Right lobe of liver (tissue), 6 donors: Measurements from ENCODE around the gene CRYBG1. TPM values are rescaled to one million over a fixed set of nuclear protein-coding genes. Genes with fewer than 3 reads are reported as not detected.

Experiments
- ATAC-seq, 4 donors: fragments of 200-7000 bp; cut with Tn5 transposase; one replicate each; pipeline ENCODE4 v1.9.1; 2020; ENCODE audit warnings: mild to moderate bottlenecking in 4 of 4, moderate library complexity in 4 of 4
- DNase-seq, 3 donors: peaks; one replicate each; pipeline ENCODE4 v3.0.0-alpha.2; 2020
- H3K27ac ChIP-seq, 3 donors: fragments of 200-600 bp; one replicate each; pipeline ENCODE4 v1.8.0; 2022
- H3K27me3 ChIP-seq, 2 donors: fragments of 200-600 bp; one replicate each; pipeline ENCODE4 v1.8.0; 2022
- H3K36me3 ChIP-seq, 4 donors: fragments of 200-600 bp; sonication (generic) in 1 of 4; one replicate each; pipeline versions ENCODE4 v1.5.1 to v1.8.0; 2017 to 2022; ENCODE audit warnings: control low read depth in 1 of 4
- H3K4me1 ChIP-seq, 4 donors: fragments of 200-600 bp; sonication (generic) in 1 of 4; one replicate each; pipeline versions ENCODE4 v1.5.1 to v1.8.0; 2017 to 2022; ENCODE audit warnings: control low read depth in 1 of 4
- H3K4me3 ChIP-seq, 3 donors: fragments of 200-600 bp; one replicate each; pipeline ENCODE4 v1.8.0; 2022
- H3K9me3 ChIP-seq, 4 donors: fragments of 200-600 bp; sonication (generic) in 1 of 4; one replicate each; pipeline versions ENCODE4 v1.5.1 to v1.8.0; 2017 to 2022; ENCODE audit warnings: control low read depth in 1 of 4
- POLR2A ChIP-seq: fragments of 450-650 bp; IDR thresholded peaks from one replicate; pipeline ENCODE4 v1.6.1; 2017; ENCODE audit warnings: antibody characterized with exemption, mild to moderate bottlenecking
- WGBS: methylation state at CpG from one replicate; pipeline ENCODE4 v1.1.6; 2018; ENCODE audit warnings: low coverage, low lambda C conversion rate; ENCODE audit not compliant: insufficient coverage; ENCODE audit errors: missing lambda C conversion rate; 5-methylcytosine and 5-hydroxymethylcytosine counted together
- intact Hi-C, 2 donors: fragments of 100-400 bp; cut with DNase I; formaldehyde crosslinking; loops; one replicate each; pipeline versions ENCODE4 v1.11.2 to v1.14.1; 2022
- small RNA-seq, 2 experiments: library from RNA; depleted of rRNA; stranded (forward); fragments of <200 nt; gene quantifications; one replicate each; pipeline ENCODE3, GENCODE V24; 2016
- total RNA-seq, 6 experiments: library from RNA; depleted of rRNA in 2 of 6; stranded (reverse); fragments of >200 nt in 2 of 6; fragmentation: NEBNext Ultra II Directional in 3 of 6; extraction: Animal tissue kit (Norgen Biotek cat#: 25700) in 3 of 6; gene quantifications; one replicate each; pipeline versions ENCODE4 v1.1.0 to v1.2.4, GENCODE V29; 2016 to 2023
- TF ChIP-seq, protein P1 (sequence below), 4 donors: fragments of 200-600 bp in 3 of 4; fragments of 450-650 bp in 1 of 4; IDR thresholded peaks; one replicate each; pipeline versions ENCODE4 v1.5.1 to v1.8.0; 2016 to 2022; ENCODE audit warnings: antibody characterized with exemption in 4 of 4, mild to moderate bottlenecking in 2 of 4
- donor health status: DM: no; HTN: yes; CAD: no.
- donor health status: DM: no; HTN: no; CAD: no.
- donor health status: DM: no; HTN: no; CAD: no.
- donor health status: DM: no; HTN: yes; CAD: no.
- donor health status: DM: no; HTN: yes; CAD: no.

CRYBG1 gene
- total RNA-seq, 6 experiments from 2014 or later, result 6.8 to 10.9 (median 7.9) TPM

GRCh38 chr6:106619223-106619622 lies 258.7 kb downstream of the CRYBG1 start:
- TF ChIP-seq, protein P1, sequence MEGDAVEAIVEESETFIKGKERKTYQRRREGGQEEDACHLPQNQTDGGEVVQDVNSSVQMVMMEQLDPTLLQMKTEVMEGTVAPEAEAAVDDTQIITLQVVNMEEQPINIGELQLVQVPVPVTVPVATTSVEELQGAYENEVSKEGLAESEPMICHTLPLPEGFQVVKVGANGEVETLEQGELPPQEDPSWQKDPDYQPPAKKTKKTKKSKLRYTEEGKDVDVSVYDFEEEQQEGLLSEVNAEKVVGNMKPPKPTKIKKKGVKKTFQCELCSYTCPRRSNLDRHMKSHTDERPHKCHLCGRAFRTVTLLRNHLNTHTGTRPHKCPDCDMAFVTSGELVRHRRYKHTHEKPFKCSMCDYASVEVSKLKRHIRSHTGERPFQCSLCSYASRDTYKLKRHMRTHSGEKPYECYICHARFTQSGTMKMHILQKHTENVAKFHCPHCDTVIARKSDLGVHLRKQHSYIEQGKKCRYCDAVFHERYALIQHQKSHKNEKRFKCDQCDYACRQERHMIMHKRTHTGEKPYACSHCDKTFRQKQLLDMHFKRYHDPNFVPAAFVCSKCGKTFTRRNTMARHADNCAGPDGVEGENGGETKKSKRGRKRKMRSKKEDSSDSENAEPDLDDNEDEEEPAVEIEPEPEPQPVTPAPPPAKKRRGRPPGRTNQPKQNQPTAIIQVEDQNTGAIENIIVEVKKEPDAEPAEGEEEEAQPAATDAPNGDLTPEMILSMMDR (IDR thresholded peaks at IDR 0.05), result no peak
- no peak for TF ChIP-seq POLR2A
- intact Hi-C loops, result no loop called here
- H3K27me3 ChIP-seq, result no peaks in the 10 kb centered on the region
- no peak overlapping the region for H3K27ac ChIP-seq
- no peak for ATAC-seq
- no peaks in the 10 kb centered on the region for H3K36me3 ChIP-seq
- DNase-seq, result no peak
- 33% methylated on average over 1 of the region's 1 CpG for WGBS
- no peaks in the 10 kb centered on the region for H3K9me3 ChIP-seq
- no peaks in the 10 kb centered on the region for H3K4me1 ChIP-seq
- no peak overlapping the region for H3K4me3 ChIP-seq

DNA sequence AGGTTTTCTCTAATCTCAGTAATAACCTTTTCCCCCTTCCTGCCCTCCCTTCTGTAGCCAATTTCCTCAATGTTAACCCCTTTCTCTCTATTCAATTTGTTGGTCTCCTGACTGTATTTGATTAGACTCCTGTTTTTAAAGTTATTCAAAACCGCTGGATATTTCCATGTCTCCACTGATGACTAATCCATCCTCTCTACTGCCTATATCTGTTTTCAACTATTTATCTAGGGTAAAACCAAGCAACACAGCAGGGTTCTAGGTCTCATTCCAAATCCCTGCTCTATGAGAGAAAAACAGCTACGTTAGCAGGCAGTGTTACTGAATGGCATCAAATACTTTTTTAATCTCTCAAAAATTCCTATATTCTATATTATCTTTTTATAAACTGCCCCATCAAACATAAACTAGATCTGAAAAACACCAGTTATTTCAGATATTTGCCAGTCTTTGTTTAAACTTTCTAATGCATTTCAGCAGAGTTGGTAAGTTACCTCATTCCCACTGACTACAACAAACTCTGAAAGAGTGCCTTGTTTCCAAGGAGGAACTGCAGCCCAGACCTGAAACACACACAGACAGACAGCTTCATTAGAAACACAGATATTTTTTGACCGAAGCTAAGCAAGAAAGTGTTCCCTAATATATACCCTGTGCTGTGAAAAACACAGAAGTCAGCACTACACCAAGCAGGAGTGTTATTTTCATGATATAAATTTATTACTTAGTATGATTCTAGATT lies 260.6 kb downstream of the CRYBG1 start:
- no peak overlapping the region for H3K4me3 ChIP-seq
- no peak overlapping the region for H3K27ac ChIP-seq
- H3K9me3 ChIP-seq, result no peaks in the 10 kb centered on the region
- no peaks in the 10 kb centered on the region for H3K4me1 ChIP-seq
- 66% methylated on average over 3 of the region's 3 CpGs for whole genome bisulfite sequencing
- H3K36me3 ChIP-seq, result no peaks in the 10 kb centered on the region
- ATAC-seq (no peak), DNase-seq (no peak)
- intact Hi-C loops, result no loop called here
- TF ChIP-seq, protein P1 (IDR thresholded peaks at IDR 0.05), result no peak
- no peak for TF ChIP-seq POLR2A
- no peaks in the 10 kb centered on the region for H3K27me3 ChIP-seq

Small RNA genes lying within 50 kb of the gene (small RNA-seq; reads per million reads assigned to genes)
- gene RF00019 (0 reads per million in 2 experiments), gene RNA5SP211 (0 reads per million in 2 experiments), gene RNU6-527P (0 reads per million in 2 experiments)

Other genes with a start within 250 kb of the CRYBG1 start
- gene ATG5, start 35.0 kb upstream of the CRYBG1 start, total RNA-seq, result 10 to 100 TPM; 12.8 to 27.8 (median 16.3) TPM